ENCODE results near the gene SHANK2. TPM values are rescaled to one million over a fixed set of nuclear protein-coding genes. Genes with fewer than 3 reads are reported as not detected.

SHANK2 gene
- total and polyA plus RNA-seq, 2 donors from 2014 or later, result 4.0 to 57.8 TPM

DNA sequence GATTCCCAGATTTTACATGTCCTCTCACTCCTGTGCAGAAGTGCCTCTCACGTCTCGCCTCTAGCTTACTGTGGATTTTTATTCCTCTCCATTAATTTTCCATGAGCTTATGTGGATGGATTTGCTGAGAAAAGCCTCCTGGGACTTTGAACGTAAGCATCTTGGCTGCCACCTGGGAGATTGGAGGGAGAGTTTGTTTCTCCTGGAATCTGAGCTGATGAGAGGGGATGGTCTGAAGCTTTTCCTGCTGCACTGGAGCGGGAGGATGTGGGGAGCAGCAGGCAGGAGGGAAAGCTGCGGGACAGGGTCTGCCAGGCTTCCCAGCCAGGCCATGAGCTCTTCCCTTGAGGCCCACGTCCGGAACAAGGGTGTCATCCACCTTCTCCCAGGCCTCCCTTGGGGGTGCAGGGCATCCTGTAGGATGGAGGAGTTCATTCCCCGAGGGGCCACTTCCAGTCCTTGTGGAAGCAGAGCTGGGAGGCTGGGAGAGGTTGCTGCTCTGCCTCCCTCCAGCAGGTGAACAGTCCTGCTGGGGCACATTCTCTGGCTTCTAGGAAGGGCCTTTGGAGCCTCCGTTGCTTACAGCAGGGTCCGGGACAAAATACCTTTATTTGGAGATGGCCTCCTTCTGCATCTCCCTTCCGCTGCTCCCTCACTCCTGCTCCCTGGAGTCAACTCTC is 3.6 kb upstream of the SHANK2 start:
- H3K9ac ChIP-seq (ENCODE audit: low read length in 3 of 3), result no peak overlapping the region
- peaks cover 0 to 15% (median 10%) of the 10 kb centered on the region in 3 donors for H3K4me1 ChIP-seq (ENCODE audit: control insufficient read depth in 2 of 3, insufficient read depth in 2 of 3, low read depth in 1 of 3, low read length in 3 of 3)
- H3K36me3 ChIP-seq (ENCODE audit: control insufficient read depth in 2 of 3, insufficient read depth in 3 of 3, low read length in 3 of 3), result no peaks in the 10 kb centered on the region
- TF ChIP-seq, protein P1, sequence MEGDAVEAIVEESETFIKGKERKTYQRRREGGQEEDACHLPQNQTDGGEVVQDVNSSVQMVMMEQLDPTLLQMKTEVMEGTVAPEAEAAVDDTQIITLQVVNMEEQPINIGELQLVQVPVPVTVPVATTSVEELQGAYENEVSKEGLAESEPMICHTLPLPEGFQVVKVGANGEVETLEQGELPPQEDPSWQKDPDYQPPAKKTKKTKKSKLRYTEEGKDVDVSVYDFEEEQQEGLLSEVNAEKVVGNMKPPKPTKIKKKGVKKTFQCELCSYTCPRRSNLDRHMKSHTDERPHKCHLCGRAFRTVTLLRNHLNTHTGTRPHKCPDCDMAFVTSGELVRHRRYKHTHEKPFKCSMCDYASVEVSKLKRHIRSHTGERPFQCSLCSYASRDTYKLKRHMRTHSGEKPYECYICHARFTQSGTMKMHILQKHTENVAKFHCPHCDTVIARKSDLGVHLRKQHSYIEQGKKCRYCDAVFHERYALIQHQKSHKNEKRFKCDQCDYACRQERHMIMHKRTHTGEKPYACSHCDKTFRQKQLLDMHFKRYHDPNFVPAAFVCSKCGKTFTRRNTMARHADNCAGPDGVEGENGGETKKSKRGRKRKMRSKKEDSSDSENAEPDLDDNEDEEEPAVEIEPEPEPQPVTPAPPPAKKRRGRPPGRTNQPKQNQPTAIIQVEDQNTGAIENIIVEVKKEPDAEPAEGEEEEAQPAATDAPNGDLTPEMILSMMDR (IDR thresholded peaks at IDR 0.05; ENCODE audit: borderline replicate concordance, extremely low read depth, insufficient read depth), result no peak
- no peaks in the 10 kb centered on the region for H3K27me3 ChIP-seq (ENCODE audit: control insufficient read depth, insufficient read depth, low read length)
- H3K9me3 ChIP-seq (ENCODE audit: control insufficient read depth in 2 of 3, insufficient read depth in 1 of 3, low read length in 3 of 3), result no peaks in the 10 kb centered on the region
- FAIRE-seq, result no peak
- DNase-seq, result peak in 3 of 5 donors; percentile 53 to 73 (median 66)
- H3K4me3 ChIP-seq (ENCODE audit: low read length in 3 of 3), result no peak overlapping the region
- H3K27ac ChIP-seq (ENCODE audit: low read depth in 2 of 2, low read length in 2 of 2), result peak overlapping the region; percentile 1 to 79
- intact Hi-C loops (cut with DNase I), result no loop called here

GRCh38 chr11:71255323-71255722 is 2.9 kb upstream of the SHANK2 start:
- no peaks in the 10 kb centered on the region for H3K36me3 ChIP-seq (ENCODE audit: control insufficient read depth in 2 of 3, insufficient read depth in 3 of 3, low read length in 3 of 3)
- intact Hi-C loops (cut with DNase I), result no loop called here
- H3K27ac ChIP-seq (ENCODE audit: low read depth in 2 of 2, low read length in 2 of 2), result peak overlapping the region in 1 of 2 donors; percentile 79
- no peaks in the 10 kb centered on the region for H3K27me3 ChIP-seq (ENCODE audit: control insufficient read depth, insufficient read depth, low read length)
- no peak overlapping the region for H3K9ac ChIP-seq (ENCODE audit: low read length in 3 of 3)
- no peak overlapping the region for H3K4me3 ChIP-seq (ENCODE audit: low read length in 3 of 3)
- TF ChIP-seq, protein P1 (IDR thresholded peaks at IDR 0.05; ENCODE audit: borderline replicate concordance, extremely low read depth, insufficient read depth), result no peak
- DNase-seq (peak in 2 of 5 donors; percentile 23 to 46), FAIRE-seq (no peak)
- H3K9me3 ChIP-seq (ENCODE audit: control insufficient read depth in 2 of 3, insufficient read depth in 1 of 3, low read length in 3 of 3), result no peaks in the 10 kb centered on the region
- H3K4me1 ChIP-seq (ENCODE audit: control insufficient read depth in 2 of 3, insufficient read depth in 2 of 3, low read depth in 1 of 3, low read length in 3 of 3), result peaks cover 0 to 15% (median 10%) of the 10 kb centered on the region in 3 donors

DNA sequence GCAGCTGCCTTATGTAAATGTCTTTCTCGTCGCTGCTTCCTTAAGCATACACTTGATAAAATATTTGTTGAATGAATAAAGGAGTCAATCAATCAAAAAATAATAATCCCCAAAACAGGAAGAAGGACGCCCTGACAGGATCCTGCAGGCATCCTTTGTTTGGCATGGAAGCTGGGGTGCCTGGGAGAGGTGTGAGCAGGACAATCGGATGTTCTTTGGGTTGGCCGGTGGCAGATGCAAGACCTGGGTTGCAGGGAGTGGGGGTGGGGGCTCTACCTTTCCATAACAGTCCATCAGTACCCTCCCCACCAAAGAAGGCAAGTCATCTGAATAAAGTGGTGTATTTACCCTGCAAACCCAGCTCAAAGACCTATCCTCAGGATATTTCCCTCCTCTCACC is 1.4 kb upstream of the SHANK2 start:
- Histone ChIP-seq H3K9me3 (ENCODE audit: control insufficient read depth in 2 of 3, insufficient read depth in 1 of 3, low read length in 3 of 3) (no peaks in the 10 kb centered on the region), H3K4me1 (ENCODE audit: control insufficient read depth in 2 of 3, insufficient read depth in 2 of 3, low read depth in 1 of 3, low read length in 3 of 3) (peaks cover 0 to 20% (median 20%) of the 10 kb centered on the region in 3 donors), H3K27me3 (ENCODE audit: control insufficient read depth, insufficient read depth, low read length) (no peaks in the 10 kb centered on the region), H3K36me3 (ENCODE audit: control insufficient read depth in 2 of 3, insufficient read depth in 3 of 3, low read length in 3 of 3) (no peaks in the 10 kb centered on the region), H3K27ac (ENCODE audit: low read depth in 2 of 2, low read length in 2 of 2) (peak overlapping the region; percentile 29 to 72), H3K4me3 (ENCODE audit: low read length in 3 of 3) (no peak overlapping the region), H3K9ac (ENCODE audit: low read length in 3 of 3) (no peak overlapping the region)
- no peak for FAIRE-seq
- TF ChIP-seq, protein P1 (IDR thresholded peaks at IDR 0.05; ENCODE audit: borderline replicate concordance, extremely low read depth, insufficient read depth), result no peak
- intact Hi-C loops (cut with DNase I), result no loop called here
- DNase-seq, result peak in 1 of 5 donors; percentile 39
